H7 (cell line): ENCODE measurements around the gene SLC35G3. TPM values are rescaled to one million over a fixed set of nuclear protein-coding genes. Genes with fewer than 3 reads are reported as not detected.
"Not testable (repeated sequence)": the region's sequence is repeated elsewhere in the genome, so short reads cannot be mapped to it uniquely, and the experiment has no call there.

Experiments
- DNase-seq: peaks from one replicate; pipeline ENCODE4 v3.0.0; 2012
- H3K27me3 ChIP-seq: 2 replicates; pipeline ENCODE4 v1.6.0; 2011; ENCODE audit warnings: mild to moderate bottlenecking, low read length; ENCODE audit not compliant: control insufficient read depth, insufficient read depth
- H3K36me3 ChIP-seq: replicated peaks from 2 replicates; pipeline ENCODE4 v1.5.1; 2011; ENCODE audit warnings: low read length; ENCODE audit not compliant: control insufficient read depth, insufficient read depth
- H3K4me3 ChIP-seq: 2 replicates; pipeline ENCODE4 v1.5.1; 2011; ENCODE audit warnings: low read depth, mild to moderate bottlenecking, control low read depth, low read length, moderate library complexity; ENCODE audit not compliant: insufficient read depth
- total RNA-seq: library from RNA; depleted of rRNA; stranded (reverse); fragments of >200 nt; shearing (Covaris generic); gene quantifications from 2 replicates; pipeline ENCODE4 v1.2.3, GENCODE V29; 2014; rRNA removed

The SLC35G3 gene
- not detected in 2 replicates for total RNA-seq

- not testable (repeated sequence) for H3K27me3 ChIP-seq, DNase-seq, H3K36me3 ChIP-seq, H3K4me3 ChIP-seq
Observed at GRCh38 chr17:35194001-35194400, at the start of gene SLC35G3. TSS of gene SLC35G3 (minus strand) at chr17:35194393. CDS start at chr17:35194307, 86 bp downstream.

GRCh38 chr17:35243561-35244340 lies 49.6 kb upstream of the SLC35G3 start:
- peak overlapping the region; percentile 80 for H3K4me3 ChIP-seq
- H3K36me3 ChIP-seq: no peaks in the 10 kb centered on the region
- H3K27me3 ChIP-seq: no peaks in the 10 kb centered on the region; the same call in 1 of the 2 replicates
- DNase-seq: peak; percentile 43

DNA sequence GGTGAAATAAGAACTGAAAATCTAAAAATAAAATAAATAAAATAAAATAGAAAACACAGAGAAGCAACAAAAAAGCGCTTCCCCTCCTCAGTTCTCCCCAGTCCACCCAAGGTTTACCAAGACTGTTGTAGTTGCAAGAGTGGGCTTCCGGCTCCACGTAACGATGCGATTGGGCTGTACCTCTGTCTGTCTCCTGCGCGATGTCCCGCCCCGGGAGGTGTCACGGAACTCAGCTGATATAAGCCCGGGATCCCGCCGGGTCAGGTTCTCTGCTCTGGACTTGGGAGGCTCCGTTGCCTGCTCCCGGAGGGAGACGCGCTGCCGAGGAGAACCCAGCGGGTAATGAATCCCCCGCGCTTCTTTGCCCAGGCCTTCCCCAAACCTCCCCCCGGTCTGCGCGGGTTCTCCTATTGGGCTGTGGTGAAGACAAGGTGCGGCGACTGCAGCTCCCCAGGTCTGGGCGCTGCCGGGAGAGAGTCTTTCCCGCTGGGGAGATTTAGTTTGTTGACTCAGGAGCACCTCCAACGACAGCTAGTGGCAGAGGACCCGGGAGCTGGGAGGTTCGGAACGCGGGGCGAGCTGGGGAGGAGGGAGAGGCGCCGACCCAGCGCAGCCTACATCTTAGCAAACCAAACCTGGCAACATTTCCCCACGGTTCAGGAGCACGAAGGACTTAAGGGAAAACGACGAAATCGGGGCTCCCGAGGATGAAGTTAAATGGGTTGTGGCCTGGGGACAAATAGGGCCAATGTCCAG lies 48.8 kb upstream of the SLC35G3 start, which contains the start of gene SLFN5:
Gene SLFN5 (plus strand): TSS at position 268 of the 756 bp plus-strand sequence. CDS start 15,619 bp downstream, outside the sequence.
- peak; percentile 95 for DNase-seq
- Histone ChIP-seq H3K27me3 (no peaks in the 10 kb centered on the region; the same call in 1 of the 2 replicates), H3K4me3 (peak within 1 kb of the TSS; percentile 80), H3K36me3 (no peaks in the 10 kb centered on the region)

- Histone ChIP-seq H3K36me3 (no peaks in the 10 kb centered on the region), H3K4me3 (peak overlapping the region; percentile 80), H3K27me3 (no peaks in the 10 kb centered on the region; the same call in 1 of the 2 replicates)
- peak; percentile 93 for DNase-seq
Observed at GRCh38 chr17:35242158-35242804, 48.1 kb upstream of the SLC35G3 start.

GRCh38 chr17:35241520-35241919 lies 47.3 kb upstream of the SLC35G3 start:
- Histone ChIP-seq H3K4me3 (no peak overlapping the region; the same call in 1 of the 2 replicates), H3K27me3 (no peaks in the 10 kb centered on the region; the same call in 1 of the 2 replicates), H3K36me3 (no peaks in the 10 kb centered on the region)
- peak; percentile 15 for DNase-seq

GRCh38 chr17:35240861-35241260 lies 46.7 kb upstream of the SLC35G3 start:
- H3K27me3 ChIP-seq: no peaks in the 10 kb centered on the region; the same call in 1 of the 2 replicates
- no peaks in the 10 kb centered on the region for H3K36me3 ChIP-seq
- no peak overlapping the region for H3K4me3 ChIP-seq
- DNase-seq: no peak

GRCh38 chr17:35239823-35240222 lies 45.6 kb upstream of the SLC35G3 start:
- no peaks in the 10 kb centered on the region for H3K36me3 ChIP-seq
- no peak for DNase-seq

GRCh38 chr17:35238821-35239220 lies 44.6 kb upstream of the SLC35G3 start:
- no peak overlapping the region for H3K4me3 ChIP-seq
- DNase-seq: no peak
- H3K27me3 ChIP-seq: no peaks in the 10 kb centered on the region; the same call in 1 of the 2 replicates
- H3K36me3 ChIP-seq: no peaks in the 10 kb centered on the region

More at GRCh38 chr17:35239823-35240222, 45.6 kb upstream of the SLC35G3 start:
- Histone ChIP-seq H3K27me3 (no peaks in the 10 kb centered on the region; the same call in 1 of the 2 replicates), H3K4me3 (no peak overlapping the region)

- no peaks in the 10 kb centered on the region for H3K27me3 ChIP-seq
- no peak overlapping the region for H3K4me3 ChIP-seq
- no peaks in the 10 kb centered on the region for H3K36me3 ChIP-seq
- DNase-seq: no peak
Observed at GRCh38 chr17:35236821-35237220, 42.6 kb upstream of the SLC35G3 start.

GRCh38 chr17:35235917-35236316 lies 41.7 kb upstream of the SLC35G3 start:
- Histone ChIP-seq H3K27me3 (no peaks in the 10 kb centered on the region), H3K4me3 (no peak overlapping the region), H3K36me3 (no peaks in the 10 kb centered on the region)
- DNase-seq: no peak

DNA sequence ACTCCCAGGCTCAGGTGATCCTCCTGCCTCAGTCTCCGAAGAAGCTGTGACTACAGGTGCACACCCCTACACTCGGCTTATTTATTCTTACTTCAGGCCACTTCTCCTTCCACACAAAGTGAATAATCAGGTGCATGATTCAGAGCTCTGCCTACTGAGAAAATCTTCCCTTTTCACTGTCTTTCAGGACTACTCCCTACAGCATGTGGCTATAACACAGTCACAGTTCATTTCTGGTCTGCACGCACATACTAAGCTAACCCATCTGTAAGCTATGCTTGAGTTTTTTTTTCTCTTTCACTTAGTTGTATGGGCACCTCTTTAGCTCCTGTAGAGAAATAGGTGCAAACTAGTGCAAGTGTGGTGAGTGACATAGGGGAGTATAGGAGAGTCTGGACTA lies 41.1 kb upstream of the SLC35G3 start:
- no peak overlapping the region for H3K4me3 ChIP-seq
- DNase-seq: no peak
- no peaks in the 10 kb centered on the region for H3K36me3 ChIP-seq

GRCh38 chr17:35234315-35234714 lies 40.1 kb upstream of the SLC35G3 start:
- not testable (repeated sequence) for H3K4me3 ChIP-seq, DNase-seq

More for the DNA sequence above, 41.1 kb upstream of the SLC35G3 start:
- no peaks in the 10 kb centered on the region for H3K27me3 ChIP-seq

DNA sequence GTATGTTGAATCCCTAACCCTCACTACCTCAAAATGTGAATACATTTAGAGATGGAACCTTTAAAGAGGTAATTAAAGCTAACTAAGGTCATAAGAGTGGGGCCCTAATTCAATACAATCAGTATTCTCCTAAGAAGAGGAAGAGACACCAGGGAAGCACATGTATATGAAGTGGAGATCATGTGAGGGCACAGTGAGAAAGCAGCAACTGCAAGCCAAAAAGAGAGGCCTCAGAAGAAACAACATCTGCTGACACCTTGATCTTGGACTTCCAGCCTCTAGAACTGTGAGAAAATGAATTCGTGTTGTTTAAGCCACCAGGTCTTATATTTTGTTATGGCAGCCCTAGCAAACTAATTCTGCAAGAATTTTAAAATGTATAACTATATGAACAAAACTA lies 35.4 kb upstream of the SLC35G3 start:
- H3K36me3 ChIP-seq: no peaks in the 10 kb centered on the region
- DNase-seq: no peak
- no peak overlapping the region for H3K4me3 ChIP-seq
- H3K27me3 ChIP-seq: no peaks in the 10 kb centered on the region

More at GRCh38 chr17:35234315-35234714, 40.1 kb upstream of the SLC35G3 start:
- H3K27me3 ChIP-seq, H3K36me3 ChIP-seq: not testable (repeated sequence)

DNA sequence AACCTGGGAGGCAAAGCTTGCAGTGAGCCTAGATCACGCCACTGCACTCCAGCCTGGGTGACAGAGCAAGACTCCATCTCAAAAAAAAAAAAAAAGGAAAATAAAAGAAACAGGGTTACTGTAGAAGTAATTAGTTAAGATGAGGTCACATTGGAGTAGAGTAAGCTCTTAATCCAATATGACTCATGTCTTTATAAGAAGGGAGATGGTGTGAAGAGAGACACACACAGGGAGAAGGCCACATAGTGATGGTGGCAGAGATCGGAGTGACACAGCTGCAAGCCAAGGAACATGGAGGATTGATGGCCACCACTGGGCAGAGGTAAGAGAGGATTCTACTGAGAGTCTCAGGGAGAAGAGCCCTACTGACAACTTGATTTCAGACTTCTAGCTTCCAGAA lies 33.4 kb upstream of the SLC35G3 start:
- H3K27me3 ChIP-seq: no peaks in the 10 kb centered on the region
- no peak overlapping the region for H3K4me3 ChIP-seq
- no peaks in the 10 kb centered on the region for H3K36me3 ChIP-seq
- no peak for DNase-seq
